ENCODE results near the gene KY. TPM values are rescaled to one million over a fixed set of nuclear protein-coding genes. Genes with fewer than 3 reads are reported as not detected.

The KY gene
- total and polyA plus RNA-seq, 2 donors (not counting 1 experiment from before 2014, with no cell fraction given): not detected

- WGBS (ENCODE audit: insufficient coverage): no CpG with 5 or more reads among the region's 1 CpG
- no peak for DNase-seq
- no peaks in the 10 kb centered on the region for H3K36me3 ChIP-seq (replicated peaks in 1 of 2; ENCODE audit: control extremely low read depth in 1 of 2, control insufficient read depth in 1 of 2, extremely low read depth in 1 of 2, insufficient read depth in 2 of 2, low read length in 1 of 2)
- ATAC-seq (ENCODE audit: low read depth): no peak
- H4K20me1 ChIP-seq (ENCODE audit: control insufficient read depth, insufficient read depth, low read length, poor library complexity, severe bottlenecking): no peaks in the 10 kb centered on the region
- ChIA-PET POLR2A (no interaction called here), CTCF (no interaction called here)
- H3K27me3 ChIP-seq (replicated peaks in 1 of 4; ENCODE audit: control extremely low read depth in 1 of 4, control insufficient read depth in 3 of 4, insufficient read depth in 4 of 4, low read length in 3 of 4): no peaks in the 10 kb centered on the region
- no peak overlapping the region for H3K27ac Mint-ChIP-seq
- no peaks in the 10 kb centered on the region for H3K4me1 Mint-ChIP-seq
- no peaks in the 10 kb centered on the region for H3K4me1 ChIP-seq (ENCODE audit: control insufficient read depth in 2 of 2, insufficient read depth in 2 of 2, low read length in 2 of 2)
- H3K9ac ChIP-seq (ENCODE audit: low read length): no peak overlapping the region
- intact Hi-C loops (cut with micrococcal nuclease): no loop called here
- H3K4me2 ChIP-seq (replicated peaks; ENCODE audit: low read depth, low read length, poor library complexity, severe bottlenecking): no peak overlapping the region
- peaks cover 2% of the 10 kb centered on the region for H3K27me3 Mint-ChIP-seq
- H3K27ac ChIP-seq (ENCODE audit: low read length in 2 of 2): no peak overlapping the region
- no peak for TF ChIP-seq EZH2 (IDR thresholded peaks at IDR 0.05; ENCODE audit: borderline replicate concordance, insufficient read depth, low read depth, low read length, poor library complexity, severe bottlenecking)
- no peak for TF ChIP-seq CTCF (IDR thresholded peaks at IDR 0.05)
- no peak overlapping the region for H3K4me3 Mint-ChIP-seq
- no peak overlapping the region for H2AFZ ChIP-seq (ENCODE audit: insufficient read depth, low read depth, low read length, poor library complexity, severe bottlenecking)
- no peaks in the 10 kb centered on the region for H3K79me2 ChIP-seq (ENCODE audit: control insufficient read depth, insufficient read depth, low read length)
- no peak overlapping the region for H3K4me3 ChIP-seq (ENCODE audit: control extremely low read depth in 1 of 5, extremely low read depth in 1 of 5, insufficient read depth in 1 of 5, low read depth in 2 of 5, low read length in 4 of 5)
- no peaks in the 10 kb centered on the region for H3K9me3 Mint-ChIP-seq (ENCODE audit: insufficient read depth)
- H3K9me3 ChIP-seq (ENCODE audit: control extremely low read depth in 1 of 3, control insufficient read depth in 2 of 3, insufficient read depth in 1 of 3, low read length in 2 of 3): no peaks in the 10 kb centered on the region
Observed at GRCh38 chr3:134690226-134690625, 39.4 kb upstream of the KY start.

GRCh38 chr3:134687642-134688041 lies 36.8 kb upstream of the KY start:
- H3K4me3 ChIP-seq (ENCODE audit: control extremely low read depth in 1 of 5, extremely low read depth in 1 of 5, insufficient read depth in 1 of 5, low read depth in 2 of 5, low read length in 4 of 5): no peak overlapping the region
- H3K79me2 ChIP-seq (ENCODE audit: control insufficient read depth, insufficient read depth, low read length): no peaks in the 10 kb centered on the region
- POLR2A ChIA-PET: no interaction called here
- H4K20me1 ChIP-seq (ENCODE audit: control insufficient read depth, insufficient read depth, low read length, poor library complexity, severe bottlenecking): no peaks in the 10 kb centered on the region
- intact Hi-C loops (cut with micrococcal nuclease): no loop called here
- H2AFZ ChIP-seq (ENCODE audit: insufficient read depth, low read depth, low read length, poor library complexity, severe bottlenecking): no peak overlapping the region
- no peaks in the 10 kb centered on the region for H3K4me1 Mint-ChIP-seq
- no CpG with 5 or more reads among the region's 2 CpGs for WGBS (ENCODE audit: insufficient coverage)
- no peak overlapping the region for H3K4me2 ChIP-seq (replicated peaks; ENCODE audit: low read depth, low read length, poor library complexity, severe bottlenecking)
- H3K27ac Mint-ChIP-seq: no peak overlapping the region
- no peak for DNase-seq
- no peaks in the 10 kb centered on the region for H3K36me3 ChIP-seq (replicated peaks in 1 of 2; ENCODE audit: control extremely low read depth in 1 of 2, control insufficient read depth in 1 of 2, extremely low read depth in 1 of 2, insufficient read depth in 2 of 2, low read length in 1 of 2)
- H3K27me3 Mint-ChIP-seq: peaks cover 2% of the 10 kb centered on the region
- no peak overlapping the region for H3K9ac ChIP-seq (ENCODE audit: low read length)
- no peak overlapping the region for H3K4me3 Mint-ChIP-seq
- H3K4me1 ChIP-seq (ENCODE audit: control insufficient read depth in 2 of 2, insufficient read depth in 2 of 2, low read length in 2 of 2): no peaks in the 10 kb centered on the region
- CTCF ChIA-PET: no interaction called here
- peaks cover 3% of the 10 kb centered on the region for H3K9me3 Mint-ChIP-seq (ENCODE audit: insufficient read depth)
- no peak overlapping the region for H3K27ac ChIP-seq (ENCODE audit: low read length in 2 of 2)
- ATAC-seq (ENCODE audit: low read depth): no peak
- TF ChIP-seq EZH2 (IDR thresholded peaks at IDR 0.05; ENCODE audit: borderline replicate concordance, insufficient read depth, low read depth, low read length, poor library complexity, severe bottlenecking) (no peak), CTCF (IDR thresholded peaks at IDR 0.05) (no peak)
- no peaks in the 10 kb centered on the region for H3K27me3 ChIP-seq (replicated peaks in 1 of 4; ENCODE audit: control extremely low read depth in 1 of 4, control insufficient read depth in 3 of 4, insufficient read depth in 4 of 4, low read length in 3 of 4)
- H3K9me3 ChIP-seq (ENCODE audit: control extremely low read depth in 1 of 3, control insufficient read depth in 2 of 3, insufficient read depth in 1 of 3, low read length in 2 of 3): no peaks in the 10 kb centered on the region

All from B cell (primary cell).